Kidney (tissue), 14 donors: ENCODE results near the gene HILPDA. TPM values are rescaled to one million over a fixed set of nuclear protein-coding genes. Genes with fewer than 3 reads are reported as not detected.

ENCODE experiments used
- DNase-seq, 5 donors: peaks; one replicate each; pipeline ENCODE4 v3.0.0-alpha.2; 2013 to 2020
- FAIRE-seq: peaks from 2 replicates; lab custom pipeline; 2012; peaks lifted over from hg19 to GRCh38; lab: Jason Lieb, UNC
- H3K27ac ChIP-seq, 2 donors: one replicate each; pipeline ENCODE4 v1.7.0; 2013; ENCODE audit warnings: low read depth in 2 of 2, low read length in 2 of 2, inconsistent platforms in 1 of 2
- H3K27me3 ChIP-seq: one replicate; pipeline ENCODE4 v1.7.1; 2013; ENCODE audit warnings: low read length, inconsistent platforms; ENCODE audit not compliant: control insufficient read depth, insufficient read depth
- H3K36me3 ChIP-seq, 3 donors: one replicate each; pipeline versions ENCODE4 v1.7.0 to v1.7.1; 2013; ENCODE audit warnings: low read length in 3 of 3, control low read depth in 1 of 3, inconsistent platforms in 1 of 3; ENCODE audit not compliant: insufficient read depth in 3 of 3, control insufficient read depth in 2 of 3
- H3K4me1 ChIP-seq, 3 donors: one replicate each; pipeline versions ENCODE4 v1.7.0 to v1.7.1; 2013; ENCODE audit warnings: low read length in 3 of 3, inconsistent platforms in 1 of 3, low read depth in 1 of 3; ENCODE audit not compliant: control insufficient read depth in 2 of 3, insufficient read depth in 2 of 3
- H3K4me3 ChIP-seq, 3 donors: one replicate each; pipeline versions ENCODE4 v1.7.0 to v1.8.1; 2013; ENCODE audit warnings: low read length in 3 of 3, control low read depth in 1 of 3, inconsistent platforms in 1 of 3
- H3K9ac ChIP-seq, 3 donors: one replicate each; pipeline versions ENCODE4 v1.7.0 to v1.7.1; 2013; ENCODE audit warnings: low read length in 3 of 3, control low read depth in 1 of 3, inconsistent platforms in 1 of 3
- H3K9me3 ChIP-seq, 3 donors: one replicate each; pipeline versions ENCODE4 v1.7.0 to v1.7.1; 2013; ENCODE audit warnings: low read length in 3 of 3, control low read depth in 1 of 3, inconsistent platforms in 1 of 3; ENCODE audit not compliant: control insufficient read depth in 2 of 3, insufficient read depth in 1 of 3
- CTCF ChIP-seq: IDR thresholded peaks from 3 replicates; pipeline ENCODE4 v1.5.1; 2012; ENCODE audit warnings: mild to moderate bottlenecking, moderate library complexity, borderline replicate concordance; ENCODE audit not compliant: insufficient read depth; ENCODE audit errors: extremely low read depth
- intact Hi-C: fragments of 100-400 bp; cut with DNase I; formaldehyde crosslinking; loops from one replicate; pipeline ENCODE4 v1.11.1; 2022
- polyA plus RNA-seq: library from polyadenylated mRNA; stranded (reverse); fragments of 350-450 nt; fragmentation: Illumina TruSeq; extraction: RNeasy Lipid Tissue Mini Kit (QIAGEN cat#74804); gene quantifications from one replicate; pipeline ENCODE4 v1.2.3, GENCODE V29; 2014; ENCODE audit warnings: low read depth, low replicate concordance; ENCODE audit not compliant: insufficient read depth
- total RNA-seq: library from RNA; stranded (reverse); fragmentation: NEBNext Ultra II Directional; extraction: Animal tissue kit (Norgen Biotek cat#: 25700); gene quantifications from one replicate; pipeline ENCODE4 v1.2.1, GENCODE V29; 2021
- donor health status: control.
- donor health status: control.
- donor health status: control.
- donor health status: control.
- donor health status: control.
- donor health status: DM: yes; HTN: yes; CAD: no.
- donor health status: Normal renal cell carcinoma (clear cell type).

Gene HILPDA
- total and polyA plus RNA-seq, 2 donors from 2014 or later = 7.2 to 10.3 TPM

GRCh38 chr7:128409596-128410450 is 45.9 kb upstream of the HILPDA start, which contains the start of gene IMPDH1:
TSS of gene IMPDH1 (minus strand) at chr7:128409982. CDS start at chr7:128409901, 81 bp downstream.
- peak within 1 kb of the TSS; percentile 63 to 79 (median 77) for H3K9ac ChIP-seq
- TF ChIP-seq CTCF = no peak
- FAIRE-seq = no peak
- intact Hi-C loops = no loop called here
- DNase-seq = peak; percentile 85 to 95 (median 90)
- H3K27me3 ChIP-seq = no peaks in the 10 kb centered on the region
- peaks cover 0 to 26% (median 0%) of the 10 kb centered on the region in 3 donors for H3K4me1 ChIP-seq
- no peaks in the 10 kb centered on the region for H3K9me3 ChIP-seq
- H3K36me3 ChIP-seq = no peaks in the 10 kb centered on the region
- H3K27ac ChIP-seq = peak within 1 kb of the TSS; percentile 51 to 85
- peak within 1 kb of the TSS; percentile 78 to 91 (median 88) for H3K4me3 ChIP-seq

GRCh38 chr7:128410451-128410753 is 45.3 kb upstream of the HILPDA start:
- H3K27me3 ChIP-seq = no peaks in the 10 kb centered on the region
- no peak for DNase-seq
- peak overlapping the region; percentile 63 to 79 (median 77) for H3K9ac ChIP-seq
- peak overlapping the region; percentile 78 to 91 (median 88) for H3K4me3 ChIP-seq
- peaks cover 0 to 20% (median 0%) of the 10 kb centered on the region in 3 donors for H3K4me1 ChIP-seq
- peak overlapping the region; percentile 51 to 85 for H3K27ac ChIP-seq
- FAIRE-seq = no peak
- no peaks in the 10 kb centered on the region for H3K36me3 ChIP-seq
- H3K9me3 ChIP-seq = no peaks in the 10 kb centered on the region
- no peak for TF ChIP-seq CTCF
- intact Hi-C loops = no loop called here

GRCh38 chr7:128415217-128415785 is 40.4 kb upstream of the HILPDA start:
- H3K27ac ChIP-seq = no peak overlapping the region
- FAIRE-seq (no peak), DNase-seq (no peak)
- intact Hi-C loops = no loop called here
- no peaks in the 10 kb centered on the region for H3K9me3 ChIP-seq
- no peak for TF ChIP-seq CTCF
- no peak overlapping the region for H3K9ac ChIP-seq
- no peak overlapping the region for H3K4me3 ChIP-seq
- H3K4me1 ChIP-seq = peaks cover 0 to 3% (median 0%) of the 10 kb centered on the region in 3 donors
- no peaks in the 10 kb centered on the region for H3K36me3 ChIP-seq
- no peaks in the 10 kb centered on the region for H3K27me3 ChIP-seq
